ENCODE measurements around the gene MRPL1.

Gene MRPL1

DNA sequence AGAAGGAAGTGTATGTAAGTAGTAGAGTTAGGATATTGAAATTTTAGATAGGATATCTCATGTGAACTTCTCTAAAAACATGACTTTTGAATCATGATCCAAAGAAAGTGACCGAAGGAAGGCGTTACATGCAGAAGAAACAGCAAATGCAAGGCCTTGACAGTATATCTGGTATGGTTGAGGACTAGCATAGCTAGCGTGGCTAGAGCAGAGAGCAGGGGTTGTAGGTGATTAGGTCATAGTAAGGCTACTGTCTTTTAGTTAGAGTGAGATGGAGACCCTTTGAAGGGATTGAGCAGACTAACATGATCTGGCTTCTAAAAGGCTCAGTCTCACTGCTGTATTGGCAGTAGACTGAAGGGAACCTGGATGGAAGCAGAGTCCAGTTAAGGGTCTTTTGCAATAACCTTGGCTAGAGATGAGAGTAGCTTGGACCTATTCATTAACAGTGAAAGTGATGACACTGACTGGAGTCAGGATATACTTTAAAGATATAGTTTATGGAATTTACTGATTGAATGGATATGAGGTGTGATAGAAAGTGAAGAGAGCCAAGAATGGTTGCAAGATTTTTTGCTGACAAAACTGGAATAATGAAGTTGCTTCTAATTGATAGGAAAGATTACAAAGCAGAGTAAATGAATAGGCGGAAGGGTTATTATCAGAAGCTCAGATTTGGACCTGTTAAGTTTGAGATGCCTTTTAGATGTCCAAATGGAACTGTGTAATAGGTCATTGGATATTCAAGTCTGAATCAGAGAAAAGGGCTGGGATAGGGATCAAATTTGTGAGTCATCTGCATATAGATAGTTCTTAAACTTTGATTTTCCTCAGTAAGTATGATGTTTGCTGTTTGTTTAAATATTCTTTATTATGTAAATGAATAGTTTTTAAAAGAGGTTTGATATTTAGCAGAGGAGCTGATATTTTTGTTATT, 59.8 kb downstream of the MRPL1 start:
- TF ChIP-seq, protein P1, sequence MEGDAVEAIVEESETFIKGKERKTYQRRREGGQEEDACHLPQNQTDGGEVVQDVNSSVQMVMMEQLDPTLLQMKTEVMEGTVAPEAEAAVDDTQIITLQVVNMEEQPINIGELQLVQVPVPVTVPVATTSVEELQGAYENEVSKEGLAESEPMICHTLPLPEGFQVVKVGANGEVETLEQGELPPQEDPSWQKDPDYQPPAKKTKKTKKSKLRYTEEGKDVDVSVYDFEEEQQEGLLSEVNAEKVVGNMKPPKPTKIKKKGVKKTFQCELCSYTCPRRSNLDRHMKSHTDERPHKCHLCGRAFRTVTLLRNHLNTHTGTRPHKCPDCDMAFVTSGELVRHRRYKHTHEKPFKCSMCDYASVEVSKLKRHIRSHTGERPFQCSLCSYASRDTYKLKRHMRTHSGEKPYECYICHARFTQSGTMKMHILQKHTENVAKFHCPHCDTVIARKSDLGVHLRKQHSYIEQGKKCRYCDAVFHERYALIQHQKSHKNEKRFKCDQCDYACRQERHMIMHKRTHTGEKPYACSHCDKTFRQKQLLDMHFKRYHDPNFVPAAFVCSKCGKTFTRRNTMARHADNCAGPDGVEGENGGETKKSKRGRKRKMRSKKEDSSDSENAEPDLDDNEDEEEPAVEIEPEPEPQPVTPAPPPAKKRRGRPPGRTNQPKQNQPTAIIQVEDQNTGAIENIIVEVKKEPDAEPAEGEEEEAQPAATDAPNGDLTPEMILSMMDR (IDR thresholded peaks at IDR 0.05), result no peak

DNA sequence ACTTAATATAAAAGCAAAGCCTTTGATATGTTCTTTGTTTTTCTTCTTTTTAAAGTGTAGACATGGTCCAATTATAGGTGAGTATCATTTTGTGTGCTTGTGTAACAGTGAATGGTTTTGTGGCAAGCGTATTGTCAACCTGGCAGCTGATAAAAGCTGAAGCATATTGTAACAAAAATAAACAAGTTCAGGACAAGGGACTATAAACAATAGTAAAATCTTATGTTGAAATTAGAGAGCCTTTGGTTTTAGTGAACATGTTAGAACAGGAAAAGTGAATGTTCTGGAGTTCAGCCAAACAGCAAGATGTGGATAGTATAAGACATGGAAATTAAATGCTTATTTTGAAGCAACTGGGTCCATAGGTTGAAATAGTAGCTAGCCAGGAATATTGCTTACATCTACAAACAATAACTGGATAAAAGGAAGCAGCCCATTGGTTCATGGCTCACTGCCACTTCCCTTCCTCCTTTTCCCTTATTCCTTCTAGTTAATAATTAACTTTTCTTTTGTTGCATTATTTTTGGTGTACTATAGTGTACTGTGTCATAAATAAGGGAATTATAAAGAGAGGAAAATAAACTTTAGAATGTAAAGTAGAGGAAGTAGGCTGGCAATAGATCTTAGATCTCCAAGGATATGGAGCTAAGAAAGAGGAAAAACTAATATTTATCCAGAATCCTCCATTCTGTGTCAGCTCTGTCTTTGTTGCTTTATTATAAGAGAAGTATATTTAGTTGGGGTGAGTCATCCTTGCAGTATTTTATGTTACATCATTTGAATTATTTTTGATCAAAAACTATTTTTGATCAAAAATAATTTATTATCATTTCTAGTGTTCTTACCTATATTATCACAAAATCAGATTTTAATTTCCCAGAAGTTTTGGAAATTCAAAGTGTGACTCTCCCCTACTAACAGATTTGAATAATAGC, 65.6 kb downstream of the MRPL1 start:
- TF ChIP-seq, protein P1 (IDR thresholded peaks at IDR 0.05), result no peak

DNA sequence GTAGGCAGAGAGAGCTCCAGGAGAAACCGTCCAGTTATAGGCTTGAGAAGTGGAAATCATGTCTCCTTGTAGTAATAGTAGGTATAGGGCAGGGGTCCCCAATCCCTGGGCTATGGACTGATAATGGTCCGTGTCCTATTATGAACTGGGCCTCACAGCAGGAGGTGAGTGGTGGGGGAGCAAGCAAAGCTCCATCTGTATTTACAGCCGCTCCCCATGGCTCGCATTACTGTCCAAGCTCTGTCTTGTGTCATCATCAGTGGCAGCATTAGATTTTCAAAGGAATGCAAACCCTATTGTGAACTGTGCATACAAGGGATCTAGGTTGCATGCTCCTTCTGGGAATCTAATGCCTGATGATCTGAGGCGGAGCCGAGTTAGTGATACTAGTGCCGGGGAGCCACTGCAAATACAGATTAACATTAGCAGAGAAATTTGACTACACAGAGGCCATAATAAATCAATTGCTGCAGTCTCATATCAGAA, 67.6 kb downstream of the MRPL1 start:
- TF ChIP-seq, protein P1 (IDR thresholded peaks at IDR 0.05), result no peak

DNA sequence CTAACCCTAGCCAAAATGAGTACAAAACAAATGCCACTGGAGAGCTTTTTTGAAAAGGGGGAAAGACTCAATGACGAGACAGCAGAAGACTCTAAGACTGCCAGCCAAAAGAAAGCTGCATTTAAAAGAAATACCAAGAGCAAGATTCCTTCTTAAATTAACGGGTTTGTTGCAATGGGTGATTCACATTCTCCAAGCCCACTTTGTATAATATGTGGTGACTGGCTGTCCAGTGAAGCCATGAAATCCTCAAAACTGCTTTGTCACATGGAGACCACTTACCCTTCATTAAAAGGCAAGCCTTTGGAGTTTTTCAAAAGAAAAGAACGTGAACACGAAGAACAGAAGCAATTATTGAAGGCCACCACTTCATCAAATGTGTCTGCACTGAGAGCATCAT, 68.2 kb downstream of the MRPL1 start:
- TF ChIP-seq, protein P1 (IDR thresholded peaks at IDR 0.05), result no peak

DNA sequence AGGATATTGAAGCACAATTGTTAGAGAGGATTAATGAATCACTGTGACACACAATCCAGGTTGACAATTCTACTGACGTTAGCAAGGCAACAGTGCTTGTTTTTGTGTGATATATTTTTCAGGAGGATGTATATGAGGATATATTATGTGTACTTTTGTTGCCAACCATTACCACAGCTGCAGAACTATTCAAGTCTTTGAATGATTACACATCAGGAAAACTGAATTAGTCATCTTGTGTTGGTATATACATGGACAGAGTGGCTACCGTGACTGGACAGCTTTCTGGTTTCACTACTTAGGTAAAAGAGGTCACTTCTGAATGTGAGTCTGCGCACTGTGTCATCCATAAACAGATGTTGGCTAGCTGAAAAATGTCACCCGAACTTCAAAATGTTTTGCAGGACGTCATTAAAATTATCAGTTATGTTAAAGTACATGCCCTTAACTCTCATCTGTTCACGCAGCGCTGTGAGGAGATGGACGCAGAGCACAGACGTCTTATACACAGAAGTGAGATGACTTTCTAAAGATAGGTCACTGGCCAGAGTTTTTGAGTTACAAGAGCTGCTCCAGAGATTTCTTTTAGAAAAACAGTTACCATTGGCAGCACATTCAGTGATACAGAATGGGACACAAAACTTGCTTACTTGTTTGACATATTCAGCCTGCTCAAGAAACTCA, 69.0 kb downstream of the MRPL1 start:
- TF ChIP-seq, protein P1 (IDR thresholded peaks at IDR 0.05), result no peak

DNA sequence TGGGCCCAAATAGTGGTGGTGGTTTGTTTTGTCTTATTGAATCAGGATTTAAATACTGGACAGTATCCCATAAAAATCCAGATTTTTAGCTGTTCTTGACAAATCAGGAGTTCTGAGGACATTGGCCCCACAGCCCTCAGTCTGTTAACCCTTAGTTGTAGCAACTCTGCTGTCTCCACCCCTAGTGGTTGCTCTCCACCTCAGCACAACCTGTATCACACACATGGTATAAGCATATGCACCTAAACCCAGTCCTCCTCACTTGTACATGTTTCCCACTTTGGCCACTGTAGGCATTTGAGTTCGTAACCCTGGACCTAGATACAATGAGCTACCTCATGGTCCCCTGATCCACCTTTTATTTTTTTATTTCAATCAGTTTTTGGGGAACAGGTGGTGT, 75.9 kb downstream of the MRPL1 start:
- TF ChIP-seq, protein P1 (IDR thresholded peaks at IDR 0.05), result no peak

DNA sequence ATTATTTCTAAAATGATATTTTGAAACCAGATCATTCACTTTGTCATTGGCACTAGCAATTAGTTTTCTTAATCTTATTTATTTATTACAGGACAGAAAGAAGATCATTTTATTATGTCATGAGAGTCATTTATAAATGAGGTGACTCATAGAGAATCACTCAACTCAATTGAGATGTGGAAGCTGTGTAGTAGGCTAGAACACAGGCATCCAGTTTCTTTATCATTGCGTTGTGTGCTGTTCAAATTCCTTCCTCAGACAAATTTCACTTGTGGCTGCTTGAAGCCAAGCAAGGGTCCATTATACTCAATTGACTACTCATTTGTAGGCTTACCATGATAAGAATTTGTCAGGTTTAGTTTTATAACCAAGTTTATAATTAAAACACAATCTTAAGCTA, 87.6 kb downstream of the MRPL1 start:
- TF ChIP-seq, protein P1 (IDR thresholded peaks at IDR 0.05), result no peak
